Tibial nerve (tissue), 4 donors: ENCODE results near the gene SLCO2A1. TPM values are rescaled to one million over a fixed set of nuclear protein-coding genes. Genes with fewer than 3 reads are reported as not detected.

Source experiments
- DNase-seq, 2 donors: peaks; one replicate each; pipeline ENCODE4 v3.0.0-alpha.2; 2019; ENCODE audit warnings: low spot score in 2 of 2
- H3K27ac ChIP-seq, 4 donors: fragments of 200-600 bp; sonication (generic) in 3 of 4; one replicate each; pipeline ENCODE4 v1.5.1; 2017 to 2019; ENCODE audit warnings: mild to moderate bottlenecking in 1 of 4
- H3K27me3 ChIP-seq, 2 donors: fragments of 200-600 bp; sonication (generic) in 1 of 2; one replicate each; pipeline versions ENCODE4 v1.5.1 to v1.6.0; 2017 to 2019
- H3K36me3 ChIP-seq, 3 donors: fragments of 200-600 bp; sonication (generic); one replicate each; pipeline ENCODE4 v1.5.1; 2018 to 2019
- H3K4me1 ChIP-seq, 4 donors: fragments of 200-600 bp; sonication (generic) in 3 of 4; one replicate each; pipeline ENCODE4 v1.5.1; 2017 to 2019
- H3K4me3 ChIP-seq, 4 donors: fragments of 200-600 bp; sonication (generic) in 3 of 4; one replicate each; pipeline ENCODE4 v1.5.1; 2017 to 2019; ENCODE audit warnings: mild to moderate bottlenecking in 1 of 4, moderate library complexity in 1 of 4
- H3K9me3 ChIP-seq, 4 donors: fragments of 200-600 bp; sonication (generic) in 3 of 4; one replicate each; pipeline ENCODE4 v1.5.1; 2017 to 2019
- CTCF ChIP-seq, 5 experiments: fragments of 200-600 bp in 3 of 5; fragments of 450-650 bp in 2 of 5; sonication (generic) in 3 of 5; IDR thresholded peaks; one replicate each; pipeline ENCODE4 v1.5.1; 2016 to 2019; ENCODE audit warnings: antibody characterized with exemption in 5 of 5, mild to moderate bottlenecking in 3 of 5, moderate library complexity in 2 of 5
- EP300 ChIP-seq, 2 donors: sonication (generic); formaldehyde crosslinking; IDR thresholded peaks; one replicate each; pipeline ENCODE4 v1.6.1; 2017; ENCODE audit warnings: antibody characterized with exemption in 2 of 2, mild to moderate bottlenecking in 1 of 2
- POLR2A ChIP-seq, 2 donors: fragments of 450-650 bp; IDR thresholded peaks; one replicate each; pipeline ENCODE4 v1.6.1; 2017; ENCODE audit warnings: antibody characterized with exemption in 2 of 2, mild to moderate bottlenecking in 2 of 2, moderate library complexity in 2 of 2
- WGBS, 2 donors: methylation state at CpG; one replicate each; pipeline ENCODE4 v1.1.5; 2018; 5-methylcytosine and 5-hydroxymethylcytosine counted together
- total RNA-seq, 4 donors: library from RNA; depleted of rRNA; stranded (reverse); fragments of >200 nt; gene quantifications; one replicate each; pipeline ENCODE4 v1.1.0, GENCODE V29; 2016

Gene SLCO2A1
- total RNA-seq, 4 donors from 2014 or later: 8.8 to 22.9 (median 12.2) TPM

- no peak for DNase-seq
- 43 to 48% methylated on average over 6 of the region's 6 CpGs for WGBS, 2 donors
- Histone ChIP-seq H3K9me3 (peaks cover 0 to 10% (median 0%) of the 10 kb centered on the region in 4 donors), H3K4me3 (no peak overlapping the region), H3K27me3 (no peaks in the 10 kb centered on the region), H3K36me3 (no peaks in the 10 kb centered on the region), H3K27ac (no peak overlapping the region), H3K4me1 (peaks cover 0 to 20% (median 0%) of the 10 kb centered on the region in 4 donors)
- no peak for TF ChIP-seq CTCF (IDR thresholded peaks at IDR 0.05)
- TF ChIP-seq EP300 (IDR thresholded peaks at IDR 0.05): no peak
- TF ChIP-seq POLR2A (IDR thresholded peaks at IDR 0.05): no peak
These were observed 73.4 kb downstream of the SLCO2A1 start for GRCh38 chr3:133956353-133956752.

GRCh38 chr3:133955892-133956291 is 73.8 kb downstream of the SLCO2A1 start:
- Histone ChIP-seq H3K27ac (no peak overlapping the region), H3K4me1 (peaks cover 0 to 20% (median 0%) of the 10 kb centered on the region in 4 donors), H3K9me3 (peaks cover 0 to 10% (median 0%) of the 10 kb centered on the region in 4 donors), H3K27me3 (no peaks in the 10 kb centered on the region), H3K36me3 (no peaks in the 10 kb centered on the region), H3K4me3 (no peak overlapping the region)
- DNase-seq: no peak
- WGBS, 2 donors: 72 to 75% methylated on average over 10 of the region's 10 CpGs
- TF ChIP-seq CTCF (IDR thresholded peaks at IDR 0.05) (no peak), EP300 (IDR thresholded peaks at IDR 0.05) (no peak), POLR2A (IDR thresholded peaks at IDR 0.05) (no peak)

- TF ChIP-seq CTCF (IDR thresholded peaks at IDR 0.05) (no peak), POLR2A (IDR thresholded peaks at IDR 0.05) (no peak), EP300 (IDR thresholded peaks at IDR 0.05) (no peak)
- Histone ChIP-seq H3K4me1 (peaks cover 0 to 20% (median 0%) of the 10 kb centered on the region in 4 donors), H3K27me3 (no peaks in the 10 kb centered on the region), H3K4me3 (no peak overlapping the region), H3K36me3 (no peaks in the 10 kb centered on the region), H3K27ac (no peak overlapping the region), H3K9me3 (peaks cover 0 to 7% (median 0%) of the 10 kb centered on the region in 4 donors)
- no peak for DNase-seq
- WGBS, 2 donors: 89 to 96% methylated on average over 7 to 9 of the region's 11 CpGs
These were observed 74.9 kb downstream of the SLCO2A1 start for GRCh38 chr3:133954717-133955360.

- Histone ChIP-seq H3K27ac (no peak overlapping the region), H3K36me3 (no peaks in the 10 kb centered on the region), H3K4me1 (peaks cover 0 to 20% (median 0%) of the 10 kb centered on the region in 4 donors), H3K9me3 (peaks cover 0 to 7% (median 0%) of the 10 kb centered on the region in 4 donors), H3K27me3 (no peaks in the 10 kb centered on the region), H3K4me3 (no peak overlapping the region)
- WGBS, 2 donors: 95 to 97% methylated on average over 6 of the region's 6 CpGs
- no peak for DNase-seq
- TF ChIP-seq POLR2A (IDR thresholded peaks at IDR 0.05): no peak
- TF ChIP-seq EP300 (IDR thresholded peaks at IDR 0.05): no peak
- TF ChIP-seq CTCF (IDR thresholded peaks at IDR 0.05): no peak
These were observed 76.4 kb downstream of the SLCO2A1 start for GRCh38 chr3:133953297-133953696.

GRCh38 chr3:133949438-133949837 is 80.3 kb downstream of the SLCO2A1 start:
- peaks cover 0 to 11% (median 3%) of the 10 kb centered on the region in 4 donors for H3K4me1 ChIP-seq
- no peak for TF ChIP-seq EP300 (IDR thresholded peaks at IDR 0.05)
- no peak for TF ChIP-seq CTCF (IDR thresholded peaks at IDR 0.05)
- TF ChIP-seq POLR2A (IDR thresholded peaks at IDR 0.05): no peak
- no peak overlapping the region for H3K4me3 ChIP-seq
- H3K27me3 ChIP-seq: no peaks in the 10 kb centered on the region
- no peak overlapping the region for H3K27ac ChIP-seq
- no peaks in the 10 kb centered on the region for H3K36me3 ChIP-seq
- peaks cover 0 to 7% (median 0%) of the 10 kb centered on the region in 4 donors for H3K9me3 ChIP-seq
- DNase-seq: no peak
- WGBS, 2 donors: 26 to 41% methylated on average over 2 of the region's 2 CpGs
